Neural crest cell (in vitro differentiated cells): ENCODE data around the gene PEAK1. TPM values are rescaled to one million over a fixed set of nuclear protein-coding genes. Genes with fewer than 3 reads are reported as not detected.

ENCODE experiments used
- DNase-seq: peaks from one replicate; pipeline ENCODE4 v3.0.0; 2021; ENCODE audit warnings: low read depth, mixed read lengths, low spot score
- H3K27ac Mint-ChIP-seq: one replicate; pipeline ENCODE4 v1.8.0; 2021; ENCODE audit warnings: mild to moderate bottlenecking, mixed read lengths; ENCODE audit not compliant: unreplicated experiment
- H3K27me3 Mint-ChIP-seq: 2 replicates; pipeline ENCODE4 v1.8.0; 2021; ENCODE audit warnings: low read depth, mild to moderate bottlenecking, mixed read lengths
- H3K36me3 Mint-ChIP-seq: 2 replicates; pipeline ENCODE4 v1.8.0; 2021; ENCODE audit warnings: low read depth, mild to moderate bottlenecking, mixed read lengths
- H3K4me1 Mint-ChIP-seq: 2 replicates; pipeline ENCODE4 v1.8.0; 2021; ENCODE audit warnings: mixed read lengths
- H3K4me3 Mint-ChIP-seq: one replicate; pipeline ENCODE4 v1.8.0; 2021; ENCODE audit warnings: mild to moderate bottlenecking, mixed read lengths
- H3K9me3 Mint-ChIP-seq: 2 replicates; pipeline ENCODE4 v1.8.0; 2021; ENCODE audit warnings: mixed read lengths
- total RNA-seq: library from RNA; stranded (reverse); gene quantifications from 2 replicates; pipeline ENCODE4 v1.2.1, GENCODE V29; 2021
- TF ChIP-seq, protein P1 (sequence below): fragments of 200-600 bp; sonication (generic); conservative IDR thresholded peaks from 2 replicates; pipeline ENCODE4 v1.5.0; 2021; ENCODE audit warnings: antibody characterized with exemption, mild to moderate bottlenecking

Gene PEAK1
- total RNA-seq, 1 donor from 2014 or later: 26.0 TPM

DNA sequence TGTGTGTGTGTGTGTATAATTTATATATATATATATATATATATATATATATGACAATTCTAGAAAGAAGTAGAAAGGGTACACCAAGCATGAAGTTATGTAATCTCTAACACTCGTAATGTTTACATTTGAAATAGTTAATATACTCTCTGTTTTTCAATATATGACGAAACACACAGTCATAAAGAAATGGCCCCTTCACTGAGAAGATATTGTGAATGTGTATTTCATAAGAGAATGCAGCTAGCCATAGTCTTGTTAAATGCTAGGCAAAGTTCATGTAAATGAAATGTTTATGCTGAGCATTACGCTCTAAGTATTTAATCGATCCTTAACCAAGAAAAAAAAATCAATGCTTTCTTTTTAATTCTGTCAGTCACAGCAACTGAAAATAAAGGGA, 194.3 kb downstream of the PEAK1 start:
- Mint-ChIP-seq H3K4me3 (no peak overlapping the region), H3K36me3 (no peaks in the 10 kb centered on the region), H3K9me3 (no peaks in the 10 kb centered on the region), H3K4me1 (peaks cover 25% of the 10 kb centered on the region), H3K27ac (no peak overlapping the region), H3K27me3 (no peaks in the 10 kb centered on the region)
- no peak for DNase-seq
- TF ChIP-seq, protein P1, sequence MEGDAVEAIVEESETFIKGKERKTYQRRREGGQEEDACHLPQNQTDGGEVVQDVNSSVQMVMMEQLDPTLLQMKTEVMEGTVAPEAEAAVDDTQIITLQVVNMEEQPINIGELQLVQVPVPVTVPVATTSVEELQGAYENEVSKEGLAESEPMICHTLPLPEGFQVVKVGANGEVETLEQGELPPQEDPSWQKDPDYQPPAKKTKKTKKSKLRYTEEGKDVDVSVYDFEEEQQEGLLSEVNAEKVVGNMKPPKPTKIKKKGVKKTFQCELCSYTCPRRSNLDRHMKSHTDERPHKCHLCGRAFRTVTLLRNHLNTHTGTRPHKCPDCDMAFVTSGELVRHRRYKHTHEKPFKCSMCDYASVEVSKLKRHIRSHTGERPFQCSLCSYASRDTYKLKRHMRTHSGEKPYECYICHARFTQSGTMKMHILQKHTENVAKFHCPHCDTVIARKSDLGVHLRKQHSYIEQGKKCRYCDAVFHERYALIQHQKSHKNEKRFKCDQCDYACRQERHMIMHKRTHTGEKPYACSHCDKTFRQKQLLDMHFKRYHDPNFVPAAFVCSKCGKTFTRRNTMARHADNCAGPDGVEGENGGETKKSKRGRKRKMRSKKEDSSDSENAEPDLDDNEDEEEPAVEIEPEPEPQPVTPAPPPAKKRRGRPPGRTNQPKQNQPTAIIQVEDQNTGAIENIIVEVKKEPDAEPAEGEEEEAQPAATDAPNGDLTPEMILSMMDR: no peak

DNA sequence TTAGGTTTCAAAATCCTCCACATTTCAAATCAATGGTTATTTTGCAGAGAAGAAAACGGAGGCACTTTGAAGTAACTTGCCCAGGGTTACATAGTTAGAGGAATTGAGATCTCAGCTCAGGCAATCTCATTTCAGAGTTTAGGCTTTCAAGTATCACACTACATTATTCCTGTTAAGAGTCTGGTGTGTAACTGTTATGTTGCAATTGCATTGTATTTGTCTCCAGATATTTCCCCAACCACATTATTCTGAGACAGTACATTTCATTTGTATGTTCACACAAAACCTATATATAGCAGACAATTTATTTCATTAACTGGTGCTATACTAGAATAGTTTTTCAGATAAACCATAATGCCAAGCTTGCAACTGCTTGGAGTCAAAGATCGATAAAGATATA, 194.8 kb downstream of the PEAK1 start:
- H3K36me3 Mint-ChIP-seq: no peaks in the 10 kb centered on the region
- H3K4me3 Mint-ChIP-seq: no peak overlapping the region
- no peaks in the 10 kb centered on the region for H3K9me3 Mint-ChIP-seq
- no peak overlapping the region for H3K27ac Mint-ChIP-seq
- DNase-seq: no peak
- peaks cover 25% of the 10 kb centered on the region for H3K4me1 Mint-ChIP-seq
- TF ChIP-seq, protein P1: no peak
- no peaks in the 10 kb centered on the region for H3K27me3 Mint-ChIP-seq

DNA sequence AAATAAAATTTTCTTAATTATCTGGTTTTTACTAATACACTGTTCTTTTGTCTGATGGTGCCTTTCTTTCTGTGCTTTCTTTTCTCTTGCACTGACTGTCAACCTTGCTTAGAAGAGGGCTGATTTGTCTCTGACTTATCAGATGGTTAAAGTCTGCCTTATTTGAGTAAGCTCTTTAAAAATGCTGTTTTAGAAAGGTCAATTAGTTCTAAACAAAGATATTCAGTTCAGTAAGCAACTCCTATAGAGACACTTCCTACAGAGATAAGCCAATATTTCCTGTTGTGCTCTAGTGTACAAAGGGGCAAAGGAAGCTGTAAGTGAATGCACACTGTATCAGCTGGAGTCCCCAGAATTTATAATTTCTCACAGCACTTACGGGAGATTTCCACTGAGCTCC, 195.6 kb downstream of the PEAK1 start:
- H3K4me1 Mint-ChIP-seq: peaks cover 25% of the 10 kb centered on the region
- TF ChIP-seq, protein P1: no peak
- H3K9me3 Mint-ChIP-seq: no peaks in the 10 kb centered on the region
- H3K27me3 Mint-ChIP-seq: no peaks in the 10 kb centered on the region
- peak overlapping the region; percentile 54 for H3K27ac Mint-ChIP-seq
- no peak overlapping the region for H3K4me3 Mint-ChIP-seq
- DNase-seq: no peak
- no peaks in the 10 kb centered on the region for H3K36me3 Mint-ChIP-seq

DNA sequence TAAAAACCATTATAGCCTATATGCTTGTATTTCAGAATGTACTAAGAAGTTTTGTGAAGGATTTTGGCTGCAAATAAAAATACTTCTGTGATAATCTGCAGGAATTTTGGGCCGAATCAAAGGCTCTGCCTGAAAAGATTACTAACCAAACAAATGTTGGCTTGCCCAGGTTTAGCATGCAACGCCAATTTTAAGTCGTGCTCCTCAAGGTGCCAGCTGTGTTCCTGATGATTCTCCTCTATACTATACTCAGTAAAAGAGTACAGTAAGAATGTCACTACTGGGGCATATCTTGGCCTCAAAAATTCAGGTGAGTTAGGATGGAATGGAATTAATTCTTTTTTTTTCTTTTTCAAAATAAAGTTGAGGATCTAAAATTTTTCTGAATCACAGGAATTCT, 198.2 kb downstream of the PEAK1 start:
- H3K9me3 Mint-ChIP-seq: no peaks in the 10 kb centered on the region
- H3K4me1 Mint-ChIP-seq: peaks cover 25% of the 10 kb centered on the region
- no peak overlapping the region for H3K27ac Mint-ChIP-seq
- DNase-seq: no peak
- H3K27me3 Mint-ChIP-seq: no peaks in the 10 kb centered on the region
- H3K36me3 Mint-ChIP-seq: no peaks in the 10 kb centered on the region
- no peak overlapping the region for H3K4me3 Mint-ChIP-seq
- TF ChIP-seq, protein P1: no peak

DNA sequence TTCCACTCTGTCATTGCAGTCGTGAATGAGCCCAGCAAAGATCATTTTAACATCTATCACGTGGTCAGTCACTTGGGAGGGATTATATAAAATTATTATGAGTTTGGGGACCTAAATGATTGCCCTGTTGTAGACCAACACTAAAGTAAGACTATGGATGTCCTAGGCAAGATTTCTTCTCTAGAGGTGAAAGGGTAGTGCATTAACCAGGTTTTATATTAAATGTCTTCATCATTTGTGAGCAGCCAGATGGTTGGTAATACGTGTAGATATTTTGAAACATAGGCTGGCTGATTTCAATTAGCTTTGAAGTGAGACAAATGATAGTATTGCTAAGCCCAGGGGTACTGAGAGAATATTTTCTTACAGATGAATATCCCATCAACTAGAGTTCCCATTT, 198.7 kb downstream of the PEAK1 start:
- TF ChIP-seq, protein P1: no peak
- Mint-ChIP-seq H3K4me3 (no peak overlapping the region), H3K9me3 (no peaks in the 10 kb centered on the region)

DNA sequence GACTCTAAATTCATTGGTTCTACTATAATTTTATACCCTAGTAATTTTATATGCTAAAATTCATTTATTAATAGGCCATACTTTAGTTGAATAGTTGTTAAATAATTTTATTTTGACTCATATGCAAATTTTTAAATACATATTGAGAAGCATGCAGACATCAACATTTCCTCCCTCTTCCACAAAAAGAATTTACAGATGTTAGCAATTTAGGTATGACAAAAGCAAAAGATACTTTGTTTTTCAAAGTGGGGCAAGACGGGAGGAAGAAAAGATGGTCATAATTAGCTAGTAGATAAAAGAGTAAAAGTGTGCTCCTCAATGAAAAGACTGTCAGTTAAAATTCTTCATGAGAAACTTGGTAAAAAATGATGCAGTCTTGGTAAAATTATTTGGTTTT, 200.1 kb downstream of the PEAK1 start:
- Mint-ChIP-seq H3K27ac (no peak overlapping the region), H3K9me3 (no peaks in the 10 kb centered on the region), H3K27me3 (no peaks in the 10 kb centered on the region), H3K4me3 (no peak overlapping the region), H3K36me3 (no peaks in the 10 kb centered on the region), H3K4me1 (peaks cover 17% of the 10 kb centered on the region)
- TF ChIP-seq, protein P1: no peak
- no peak for DNase-seq

More for the DNA sequence above, 198.7 kb downstream of the PEAK1 start:
- Mint-ChIP-seq H3K27ac (no peak overlapping the region), H3K4me1 (peaks cover 25% of the 10 kb centered on the region), H3K36me3 (no peaks in the 10 kb centered on the region), H3K27me3 (no peaks in the 10 kb centered on the region)
- DNase-seq: no peak
